ENCODE measurements around the gene LINGO3. TPM values are rescaled to one million over a fixed set of nuclear protein-coding genes. Genes with fewer than 3 reads are reported as not detected.

Gene LINGO3
- total and polyA plus RNA-seq, 10 of the 15 experiments (the other 5 are each of a cell fraction or from before 2014, with no cell fraction given) = 0.09 to 2.0 (median 0.40) TPM; not detected in 5

DNA sequence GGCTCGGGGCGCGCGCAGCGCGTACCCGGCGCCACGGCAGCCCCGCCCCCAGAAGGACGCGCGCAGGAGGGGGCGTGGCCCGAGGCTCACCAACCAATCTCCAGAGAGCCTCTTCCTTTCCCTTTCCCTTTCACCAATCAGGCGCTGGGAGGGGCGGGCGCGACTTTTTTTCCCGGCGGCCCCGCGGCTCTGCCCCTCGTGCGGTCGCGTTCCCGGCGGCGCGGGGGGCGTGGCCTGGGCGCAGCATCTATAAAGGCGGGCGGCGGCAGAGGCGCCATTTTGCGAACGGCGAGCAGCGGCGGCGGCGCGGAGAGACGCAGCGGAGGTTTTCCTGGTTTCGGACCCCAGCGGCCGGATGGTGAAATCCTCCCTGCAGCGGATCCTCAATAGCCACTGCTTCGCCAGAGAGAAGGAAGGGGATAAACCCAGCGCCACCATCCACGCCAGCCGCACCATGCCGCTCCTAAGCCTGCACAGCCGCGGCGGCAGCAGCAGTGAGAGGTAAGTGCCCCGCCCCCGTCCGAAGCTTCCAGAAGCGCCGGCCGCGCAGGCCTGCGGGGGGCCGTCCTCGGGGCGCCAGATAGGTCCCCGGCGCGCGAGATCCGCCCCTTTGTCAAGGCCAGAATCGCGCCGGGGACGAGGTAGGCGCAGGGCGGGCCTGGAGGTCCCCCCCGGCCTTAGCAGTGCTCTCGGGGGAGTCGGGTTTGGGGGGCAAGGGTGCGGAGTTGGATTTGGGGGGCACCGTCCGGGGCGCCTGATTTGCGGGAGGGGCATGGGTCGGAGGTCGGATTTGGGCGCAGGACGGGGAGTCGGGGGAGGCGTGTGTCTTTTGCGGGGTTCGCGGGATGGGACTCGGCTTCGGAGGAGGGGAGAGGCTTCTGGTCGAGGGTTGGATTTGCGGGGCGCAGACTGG, 38.5 kb downstream of the LINGO3 start (continued):
- TF ChIP-seq, protein P1, sequence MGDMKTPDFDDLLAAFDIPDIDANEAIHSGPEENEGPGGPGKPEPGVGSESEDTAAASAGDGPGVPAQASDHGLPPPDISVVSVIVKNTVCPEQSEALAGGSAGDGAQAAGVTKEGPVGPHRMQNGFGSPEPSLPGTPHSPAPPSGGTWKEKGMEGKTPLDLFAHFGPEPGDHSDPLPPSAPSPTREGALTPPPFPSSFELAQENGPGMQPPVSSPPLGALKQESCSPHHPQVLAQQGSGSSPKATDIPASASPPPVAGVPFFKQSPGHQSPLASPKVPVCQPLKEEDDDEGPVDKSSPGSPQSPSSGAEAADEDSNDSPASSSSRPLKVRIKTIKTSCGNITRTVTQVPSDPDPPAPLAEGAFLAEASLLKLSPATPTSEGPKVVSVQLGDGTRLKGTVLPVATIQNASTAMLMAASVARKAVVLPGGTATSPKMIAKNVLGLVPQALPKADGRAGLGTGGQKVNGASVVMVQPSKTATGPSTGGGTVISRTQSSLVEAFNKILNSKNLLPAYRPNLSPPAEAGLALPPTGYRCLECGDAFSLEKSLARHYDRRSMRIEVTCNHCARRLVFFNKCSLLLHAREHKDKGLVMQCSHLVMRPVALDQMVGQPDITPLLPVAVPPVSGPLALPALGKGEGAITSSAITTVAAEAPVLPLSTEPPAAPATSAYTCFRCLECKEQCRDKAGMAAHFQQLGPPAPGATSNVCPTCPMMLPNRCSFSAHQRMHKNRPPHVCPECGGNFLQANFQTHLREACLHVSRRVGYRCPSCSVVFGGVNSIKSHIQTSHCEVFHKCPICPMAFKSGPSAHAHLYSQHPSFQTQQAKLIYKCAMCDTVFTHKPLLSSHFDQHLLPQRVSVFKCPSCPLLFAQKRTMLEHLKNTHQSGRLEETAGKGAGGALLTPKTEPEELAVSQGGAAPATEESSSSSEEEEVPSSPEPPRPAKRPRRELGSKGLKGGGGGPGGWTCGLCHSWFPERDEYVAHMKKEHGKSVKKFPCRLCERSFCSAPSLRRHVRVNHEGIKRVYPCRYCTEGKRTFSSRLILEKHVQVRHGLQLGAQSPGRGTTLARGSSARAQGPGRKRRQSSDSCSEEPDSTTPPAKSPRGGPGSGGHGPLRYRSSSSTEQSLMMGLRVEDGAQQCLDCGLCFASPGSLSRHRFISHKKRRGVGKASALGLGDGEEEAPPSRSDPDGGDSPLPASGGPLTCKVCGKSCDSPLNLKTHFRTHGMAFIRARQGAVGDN (IDR thresholded peaks at IDR 0.05) = peak; percentile 93
- TF ChIP-seq EP300 (IDR thresholded peaks at IDR 0.05; ENCODE audit: borderline replicate concordance in 1 of 2, control insufficient read depth in 1 of 2, low read depth in 2 of 2, low read length in 2 of 2) (no peak), STAT3 (IDR thresholded peaks at IDR 0.05; ENCODE audit: low read depth, low read length) (no peak), BHLHE40 (IDR thresholded peaks at IDR 0.05; ENCODE audit: borderline replicate concordance in 1 of 2, low read depth in 2 of 2, low read length in 1 of 2) (peak; percentile 85 to 92), TAF1 (IDR thresholded peaks at IDR 0.05; ENCODE audit: borderline replicate concordance, low read depth, low read length) (peak; percentile 100), NFYA (IDR thresholded peaks at IDR 0.05; ENCODE audit: borderline replicate concordance, low read depth, low read length) (no peak), RFX5 (IDR thresholded peaks at IDR 0.05; ENCODE audit: low read depth, low read length) (peak; percentile 69; the same call in 1 of the 2 replicates), SMAD5 (IDR thresholded peaks at IDR 0.05; ENCODE audit: low read depth) (peak; percentile 99), SIN3A (IDR thresholded peaks at IDR 0.05; ENCODE audit: low read depth, low read length) (peak; percentile 92; the same call in 1 of the 2 replicates), IRF4 (IDR thresholded peaks at IDR 0.05; ENCODE audit: low read depth, low read length) (no peak), BCL11A (IDR thresholded peaks at IDR 0.05; ENCODE audit: low read depth, low read length) (no peak), NFXL1 (IDR thresholded peaks at IDR 0.05; ENCODE audit: borderline replicate concordance) (no peak), MEF2A (IDR thresholded peaks at IDR 0.05; ENCODE audit: insufficient read depth, low read depth, low read length) (0 out of 2 replicates have a peak, but pooled peaks have one; percentile 7), ZNF622 (IDR thresholded peaks at IDR 0.05) (no peak), KDM1A (IDR thresholded peaks at IDR 0.05; ENCODE audit: borderline replicate concordance) (no peak), ZNF24 (IDR thresholded peaks at IDR 0.05) (no peak)
- TF ChIP-seq, protein P2, sequence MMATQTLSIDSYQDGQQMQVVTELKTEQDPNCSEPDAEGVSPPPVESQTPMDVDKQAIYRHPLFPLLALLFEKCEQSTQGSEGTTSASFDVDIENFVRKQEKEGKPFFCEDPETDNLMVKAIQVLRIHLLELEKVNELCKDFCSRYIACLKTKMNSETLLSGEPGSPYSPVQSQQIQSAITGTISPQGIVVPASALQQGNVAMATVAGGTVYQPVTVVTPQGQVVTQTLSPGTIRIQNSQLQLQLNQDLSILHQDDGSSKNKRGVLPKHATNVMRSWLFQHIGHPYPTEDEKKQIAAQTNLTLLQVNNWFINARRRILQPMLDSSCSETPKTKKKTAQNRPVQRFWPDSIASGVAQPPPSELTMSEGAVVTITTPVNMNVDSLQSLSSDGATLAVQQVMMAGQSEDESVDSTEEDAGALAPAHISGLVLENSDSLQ (IDR thresholded peaks at IDR 0.05) = no peak
- TF ChIP-seq, protein P3, sequence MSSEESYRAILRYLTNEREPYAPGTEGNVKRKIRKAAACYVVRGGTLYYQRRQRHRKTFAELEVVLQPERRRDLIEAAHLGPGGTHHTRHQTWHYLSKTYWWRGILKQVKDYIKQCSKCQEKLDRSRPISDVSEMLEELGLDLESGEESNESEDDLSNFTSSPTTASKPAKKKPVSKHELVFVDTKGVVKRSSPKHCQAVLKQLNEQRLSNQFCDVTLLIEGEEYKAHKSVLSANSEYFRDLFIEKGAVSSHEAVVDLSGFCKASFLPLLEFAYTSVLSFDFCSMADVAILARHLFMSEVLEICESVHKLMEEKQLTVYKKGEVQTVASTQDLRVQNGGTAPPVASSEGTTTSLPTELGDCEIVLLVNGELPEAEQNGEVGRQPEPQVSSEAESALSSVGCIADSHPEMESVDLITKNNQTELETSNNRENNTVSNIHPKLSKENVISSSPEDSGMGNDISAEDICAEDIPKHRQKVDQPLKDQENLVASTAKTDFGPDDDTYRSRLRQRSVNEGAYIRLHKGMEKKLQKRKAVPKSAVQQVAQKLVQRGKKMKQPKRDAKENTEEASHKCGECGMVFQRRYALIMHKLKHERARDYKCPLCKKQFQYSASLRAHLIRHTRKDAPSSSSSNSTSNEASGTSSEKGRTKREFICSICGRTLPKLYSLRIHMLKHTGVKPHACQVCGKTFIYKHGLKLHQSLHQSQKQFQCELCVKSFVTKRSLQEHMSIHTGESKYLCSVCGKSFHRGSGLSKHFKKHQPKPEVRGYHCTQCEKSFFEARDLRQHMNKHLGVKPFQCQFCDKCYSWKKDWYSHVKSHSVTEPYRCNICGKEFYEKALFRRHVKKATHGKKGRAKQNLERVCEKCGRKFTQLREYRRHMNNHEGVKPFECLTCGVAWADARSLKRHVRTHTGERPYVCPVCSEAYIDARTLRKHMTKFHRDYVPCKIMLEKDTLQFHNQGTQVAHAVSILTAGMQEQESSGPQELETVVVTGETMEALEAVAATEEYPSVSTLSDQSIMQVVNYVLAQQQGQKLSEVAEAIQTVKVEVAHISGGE (CRISPR knock-in tag; IDR thresholded peaks at IDR 0.05) = no peak
- TF ChIP-seq, protein P4, sequence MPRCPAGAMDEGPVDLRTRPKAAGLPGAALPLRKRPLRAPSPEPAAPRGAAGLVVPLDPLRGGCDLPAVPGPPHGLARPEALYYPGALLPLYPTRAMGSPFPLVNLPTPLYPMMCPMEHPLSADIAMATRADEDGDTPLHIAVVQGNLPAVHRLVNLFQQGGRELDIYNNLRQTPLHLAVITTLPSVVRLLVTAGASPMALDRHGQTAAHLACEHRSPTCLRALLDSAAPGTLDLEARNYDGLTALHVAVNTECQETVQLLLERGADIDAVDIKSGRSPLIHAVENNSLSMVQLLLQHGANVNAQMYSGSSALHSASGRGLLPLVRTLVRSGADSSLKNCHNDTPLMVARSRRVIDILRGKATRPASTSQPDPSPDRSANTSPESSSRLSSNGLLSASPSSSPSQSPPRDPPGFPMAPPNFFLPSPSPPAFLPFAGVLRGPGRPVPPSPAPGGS (IDR thresholded peaks at IDR 0.05; ENCODE audit: borderline replicate concordance, insufficient read depth, low read depth, low read length, poor library complexity, severe bottlenecking) = no peak

Data from GM12878 (cell line).